ENCODE results near the gene ZSWIM4. TPM values are rescaled to one million over a fixed set of nuclear protein-coding genes. Genes with fewer than 3 reads are reported as not detected.

Gene ZSWIM4
- polyA plus RNA-seq, 1 donor from 2014 or later = 4.7 TPM

GRCh38 chr19:13766095-13766481 is 29.2 kb upstream of the ZSWIM4 start (continued):
- no peak for TF ChIP-seq CTCF (IDR thresholded peaks at IDR 0.05; ENCODE audit: poor library complexity, severe bottlenecking)

- H3F3A ChIP-seq (ENCODE audit: insufficient read depth, low read length, poor library complexity, severe bottlenecking) = peaks cover 4% of the 10 kb centered on the region
- no peak overlapping the region for H3K4me2 ChIP-seq (ENCODE audit: low read length)
- no peaks in the 10 kb centered on the region for H3K36me3 ChIP-seq (ENCODE audit: insufficient read depth, low read length)
- H3K27me3 ChIP-seq (ENCODE audit: insufficient read depth, low read depth, low read length) = no peaks in the 10 kb centered on the region
- no peak overlapping the region for H3K9ac ChIP-seq (ENCODE audit: low read length)
- no peak overlapping the region for H3K27ac ChIP-seq (ENCODE audit: low read length)
- no peaks in the 10 kb centered on the region for H3K79me2 ChIP-seq (replicated peaks; ENCODE audit: insufficient read depth, low read length)
- no peaks in the 10 kb centered on the region for H4K20me1 ChIP-seq (ENCODE audit: insufficient read depth)
- H3K4me3 ChIP-seq (ENCODE audit: low read length) = no peak overlapping the region
- H3K9me3 ChIP-seq (ENCODE audit: low read length) = no peaks in the 10 kb centered on the region
- no peak overlapping the region for H2AFZ ChIP-seq (ENCODE audit: low read depth, low read length)
- H3K9me2 ChIP-seq (ENCODE audit: insufficient read depth, low read length) = no peaks in the 10 kb centered on the region
- TF ChIP-seq EP300 (conservative IDR thresholded peaks at IDR 0.05; ENCODE audit: poor library complexity, severe bottlenecking) (no peak), TAF1 (IDR thresholded peaks at IDR 0.05; ENCODE audit: low read depth) (no peak), POLR2AphosphoS5 (IDR thresholded peaks at IDR 0.05) (no peak), MXI1 (conservative IDR thresholded peaks at IDR 0.05; ENCODE audit: poor library complexity, severe bottlenecking) (no peak), EZH2 (IDR thresholded peaks at IDR 0.05; ENCODE audit: borderline replicate concordance, insufficient read depth, low read length, poor library complexity, severe bottlenecking) (no peak), REST (IDR thresholded peaks at IDR 0.05; ENCODE audit: borderline replicate concordance) (no peak), CTCF (IDR thresholded peaks at IDR 0.05; ENCODE audit: poor library complexity, severe bottlenecking) (no peak), SMC3 (conservative IDR thresholded peaks at IDR 0.05; ENCODE audit: poor library complexity) (no peak), RAD21 (conservative IDR thresholded peaks at IDR 0.05) (no peak)
These were observed 26.7 kb upstream of the ZSWIM4 start for GRCh38 chr19:13768510-13768909.

Data from neural cell (in vitro differentiated cells).